H1 (cell line): ENCODE measurements around the gene INPP4A. TPM values are rescaled to one million over a fixed set of nuclear protein-coding genes. Genes with fewer than 3 reads are reported as not detected.

ENCODE experiments used
- CTCF ChIA-PET: fragments of 300-600 bp; sonication (Branson Sonifier 250); formaldehyde crosslinking; loops from one replicate; lab custom pipeline; 2021; ENCODE audit not compliant: partially characterized antibody; lab: Charles Lee
- POLR2A ChIA-PET: fragments of 300-600 bp; sonication (Branson Sonifier 250); formaldehyde crosslinking; loops from one replicate; lab custom pipeline; 2021; ENCODE audit warnings: inconsistent platforms; ENCODE audit not compliant: partially characterized antibody; lab: Charles Lee
- DNase-seq, 2 experiments: peaks; one replicate each; pipeline versions ENCODE4 v3.0.0 to v3.0.0-alpha.2; 2010 to 2022; ENCODE audit warnings: low spot score in 2 of 2, low read depth in 1 of 2, mixed read lengths in 1 of 2
- FAIRE-seq: peaks from 2 replicates; lab custom pipeline; 2011; peaks lifted over from hg19 to GRCh38; lab: Jason Lieb, UNC
- H2AFZ ChIP-seq: 2 replicates; pipeline ENCODE4 v1.8.1; 2012; ENCODE audit warnings: low read length, inconsistent platforms
- H2AK5ac ChIP-seq: 2 replicates; pipeline ENCODE4 v1.6.1; 2013; ENCODE audit warnings: low read depth, low read length
- H2BK120ac ChIP-seq: replicated peaks from 2 replicates; pipeline ENCODE3; 2013; ENCODE audit warnings: low read depth, low read length, inconsistent platforms
- H2BK12ac ChIP-seq: 2 replicates; pipeline ENCODE4 v1.6.1; 2013; ENCODE audit warnings: low read depth, low read length
- H2BK15ac ChIP-seq: 2 replicates; pipeline ENCODE4 v1.6.1; 2013; ENCODE audit warnings: low read length
- H2BK20ac ChIP-seq: 2 replicates; pipeline ENCODE4 v1.6.1; 2013; ENCODE audit warnings: low read length
- H2BK5ac ChIP-seq: 2 replicates; pipeline ENCODE4 v1.6.1; 2013; ENCODE audit warnings: low read depth, low read length
- H3K14ac ChIP-seq: 2 replicates; pipeline ENCODE4 v1.6.1; 2013; ENCODE audit warnings: inconsistent platforms; ENCODE audit not compliant: insufficient read length
- H3K18ac ChIP-seq: 2 replicates; pipeline ENCODE4 v1.6.1; 2013; ENCODE audit warnings: low read length; ENCODE audit errors: extremely low read depth
- H3K23ac ChIP-seq: 2 replicates; pipeline ENCODE4 v1.6.1; 2013; ENCODE audit warnings: inconsistent platforms; ENCODE audit not compliant: insufficient read length
- H3K23me2 ChIP-seq: 2 replicates; pipeline ENCODE4 v1.6.1; 2013; ENCODE audit warnings: low read depth, low read length
- H3K27ac ChIP-seq: 2 replicates; pipeline ENCODE4 v1.6.1; 2011; ENCODE audit warnings: low read depth, low read length, inconsistent platforms
- H3K27me3 ChIP-seq, 4 experiments: replicated peaks in 1 of 4; 1 replicate in 1 of 4; 2 replicates in 3 of 4; pipeline versions ENCODE4 v1.6.1 to v1.8.1; 2011 to 2013; ENCODE audit warnings: low read length in 3 of 4, mild to moderate bottlenecking in 3 of 4, inconsistent platforms in 2 of 4, mixed read lengths in 2 of 4, moderate library complexity in 1 of 4; ENCODE audit not compliant: control insufficient read depth in 3 of 4, insufficient read depth in 3 of 4; ENCODE audit errors: extremely low read depth in 1 of 4
- H3K36me3 ChIP-seq, 4 experiments: 2 replicates each; pipeline versions ENCODE4 v1.6.1 to v1.8.1; 2011 to 2013; ENCODE audit warnings: mild to moderate bottlenecking in 4 of 4, low read length in 3 of 4, moderate library complexity in 2 of 4, control low read depth in 1 of 4, inconsistent platforms in 1 of 4; ENCODE audit not compliant: insufficient read depth in 4 of 4, control insufficient read depth in 2 of 4
- H3K4ac ChIP-seq: replicated peaks from 2 replicates; pipeline ENCODE3; 2013; ENCODE audit warnings: low read length, low read depth, mixed read lengths, inconsistent platforms; ENCODE audit not compliant: insufficient read length
- H3K4me1 ChIP-seq, 4 experiments: replicated peaks in 1 of 4; 1 replicate in 1 of 4; 2 replicates in 3 of 4; pipeline versions ENCODE4 v1.6.1 to v1.8.1; 2011 to 2013; ENCODE audit warnings: low read length in 3 of 4, inconsistent platforms in 2 of 4, mixed read lengths in 1 of 4; ENCODE audit not compliant: insufficient read depth in 4 of 4, control insufficient read depth in 3 of 4
- H3K4me2 ChIP-seq, 2 experiments: 2 replicates each; pipeline versions ENCODE4 v1.6.1 to v1.8.1; 2011 to 2013; ENCODE audit warnings: low read depth in 2 of 2, low read length in 2 of 2, control low read depth in 1 of 2, inconsistent platforms in 1 of 2, mild to moderate bottlenecking in 1 of 2; ENCODE audit not compliant: insufficient read depth in 1 of 2
- H3K4me3 ChIP-seq, 4 experiments: fragments of 200-600, 300-600 bp in 1 of 4; sonication (generic), shearing (Covaris generic), sonication (Bioruptor Twin) in 1 of 4; 2 replicates each; pipeline versions ENCODE4 v1.5.1 to v1.8.1; 2011 to 2016; ENCODE audit warnings: low read length in 4 of 4, low read depth in 3 of 4, control low read depth in 2 of 4, inconsistent platforms in 2 of 4, mild to moderate bottlenecking in 2 of 4, mixed read lengths in 1 of 4, moderate library complexity in 1 of 4; ENCODE audit not compliant: insufficient read depth in 2 of 4; ENCODE audit errors: extremely low read depth in 1 of 4
- H3K56ac ChIP-seq: replicated peaks from 2 replicates; pipeline ENCODE3; 2013; ENCODE audit warnings: low read depth, mild to moderate bottlenecking, mixed read lengths, low read length, inconsistent platforms; ENCODE audit not compliant: insufficient read length
- H3K79me1 ChIP-seq: 2 replicates; pipeline ENCODE4 v1.6.1; 2013; ENCODE audit warnings: low read depth, low read length, control low read depth
- H3K79me2 ChIP-seq, 2 experiments: 2 replicates each; pipeline versions ENCODE4 v1.6.1 to v1.8.1; 2012 to 2013; ENCODE audit warnings: low read length in 2 of 2, mild to moderate bottlenecking in 2 of 2, inconsistent platforms in 1 of 2; ENCODE audit not compliant: insufficient read depth in 2 of 2, control insufficient read depth in 1 of 2
- H3K9ac ChIP-seq, 4 experiments: replicated peaks in 1 of 4; 1 replicate in 1 of 4; 2 replicates in 3 of 4; pipeline versions ENCODE4 v1.6.1 to v1.8.1; 2011 to 2013; ENCODE audit warnings: low read depth in 3 of 4, low read length in 3 of 4, control low read depth in 2 of 4, mild to moderate bottlenecking in 2 of 4, moderate library complexity in 2 of 4, inconsistent platforms in 1 of 4; ENCODE audit errors: extremely low read depth in 1 of 4
- H3K9me3 ChIP-seq, 2 experiments: 2 replicates each; pipeline versions ENCODE4 v1.6.1 to v1.8.1; 2012 to 2013; ENCODE audit warnings: mild to moderate bottlenecking in 2 of 2, moderate library complexity in 2 of 2, control low read depth in 1 of 2, inconsistent platforms in 1 of 2, low read depth in 1 of 2, low read length in 1 of 2, mixed read lengths in 1 of 2; ENCODE audit not compliant: insufficient read depth in 2 of 2
- H4K20me1 ChIP-seq, 2 experiments: replicated peaks in 1 of 2; 2 replicates each; pipeline versions ENCODE3 to v1.8.1; 2011 to 2013; ENCODE audit warnings: inconsistent platforms in 2 of 2, low read length in 2 of 2, mild to moderate bottlenecking in 1 of 2; ENCODE audit not compliant: insufficient read depth in 2 of 2, control insufficient read depth in 1 of 2
- H4K5ac ChIP-seq: 2 replicates; pipeline ENCODE4 v1.6.1; 2013; ENCODE audit warnings: low read length, low read depth, mixed read lengths, inconsistent platforms; ENCODE audit not compliant: insufficient read length
- H4K8ac ChIP-seq: 2 replicates; pipeline ENCODE4 v1.8.0; 2013; ENCODE audit warnings: mild to moderate bottlenecking, moderate library complexity, low read length, inconsistent platforms; ENCODE audit not compliant: insufficient read depth; ENCODE audit errors: extremely low read depth
- H4K91ac ChIP-seq: replicated peaks from 2 replicates; pipeline ENCODE3; 2013; ENCODE audit warnings: low read length, mixed read lengths, inconsistent platforms; ENCODE audit not compliant: insufficient read length
- ATF3 ChIP-seq: IDR thresholded peaks from 2 replicates; pipeline ENCODE4 v1.6.1; 2011; ENCODE audit warnings: low read depth, mild to moderate bottlenecking, low read length; ENCODE audit not compliant: insufficient read depth
- BRCA1 ChIP-seq: IDR thresholded peaks from 2 replicates; pipeline ENCODE4 v1.6.1; 2012; ENCODE audit warnings: low read depth, low read length, improper control_type of control experiment
- CBX8 ChIP-seq: fragments of 300-800, 300-1000 bp; sonication (generic); IDR thresholded peaks from 2 replicates; pipeline ENCODE4 v1.7.1; 2016; ENCODE audit warnings: low read depth, low read length, borderline replicate concordance
- HDAC2 ChIP-seq, 2 experiments: fragments of 300-600 bp in 1 of 2; sonication (generic) in 1 of 2; IDR thresholded peaks; 2 replicates each; pipeline ENCODE4 v1.6.1; 2011 to 2012; ENCODE audit warnings: low read depth in 2 of 2, low read length in 2 of 2, mild to moderate bottlenecking in 2 of 2, moderate library complexity in 2 of 2, borderline replicate concordance in 1 of 2, inconsistent platforms in 1 of 2
- KDM1A ChIP-seq: fragments of 200-600, 300-600 bp; sonication (generic); IDR thresholded peaks from 2 replicates; pipeline ENCODE4 v1.7.1; 2016; ENCODE audit warnings: mild to moderate bottlenecking, low read length, borderline replicate concordance
- KDM4A ChIP-seq: IDR thresholded peaks from one replicate; pipeline ENCODE4 v1.7.1; 2012; ENCODE audit warnings: low read depth, mild to moderate bottlenecking, moderate library complexity, low read length, inconsistent platforms; ENCODE audit not compliant: severe bottlenecking
- RFX5 ChIP-seq: IDR thresholded peaks from 2 replicates; pipeline ENCODE4 v1.6.1; 2011; ENCODE audit warnings: low read depth, low read length, improper control_type of control experiment, borderline replicate concordance
- RNF2 ChIP-seq: fragments of 200-900, 300-1000 bp; sonication (generic); IDR thresholded peaks from 2 replicates; pipeline ENCODE4 v1.7.1; 2016; ENCODE audit warnings: borderline replicate concordance, low read depth, mild to moderate bottlenecking, antibody characterized with exemption, low read length; ENCODE audit not compliant: poor library complexity, severe bottlenecking; ENCODE audit errors: missing control alignments
- RXRA ChIP-seq: IDR thresholded peaks from 2 replicates; pipeline ENCODE4 v1.6.1; 2011; ENCODE audit warnings: low read depth, mild to moderate bottlenecking, low read length, moderate library complexity; ENCODE audit not compliant: insufficient read depth
- SP1 ChIP-seq: IDR thresholded peaks from 2 replicates; pipeline ENCODE4 v1.6.1; 2011; ENCODE audit warnings: low read depth, low read length
- ZNF274 ChIP-seq: IDR thresholded peaks from 2 replicates; pipeline ENCODE4 v1.7.0; 2012; ENCODE audit warnings: low read length, borderline replicate concordance; ENCODE audit errors: extremely low read depth
- WGBS, 2 experiments: shearing (Covaris generic) in 1 of 2; methylation state at CpG; one replicate each; pipeline versions ENCODE4 v1.1.6 to v1.1.7; 2013 to 2015; ENCODE audit warnings: low lambda C conversion rate in 2 of 2, mixed read lengths in 2 of 2, inconsistent platforms in 1 of 2, low coverage in 1 of 2, missing lambda C conversion rate in 1 of 2; ENCODE audit not compliant: insufficient replicate concordance in 2 of 2, insufficient coverage in 1 of 2, insufficient read length in 1 of 2; ENCODE audit errors: extremely low coverage in 1 of 2, missing lambda C conversion rate in 1 of 2; 5-methylcytosine and 5-hydroxymethylcytosine counted together
- polyA plus RNA-seq, 7 experiments: library from polyadenylated mRNA; depleted of rRNA in 3 of 7; stranded (reverse) in 5 of 7; unstranded in 2 of 7; fragments of >200 nt in 5 of 7; fragments of 200-250 nt in 2 of 7; gene quantifications; 1 replicate in 5 of 7; 2 replicates in 1 of 7; 4 replicates in 1 of 7; pipeline versions ENCODE4 v1.2.1 to v1.2.3, GENCODE V29; 2011 to 2013; ENCODE audit warnings: missing spikeins in 2 of 7, mixed read lengths in 2 of 7
- total RNA-seq: library from RNA; stranded (reverse); fragmentation: NEBNext Ultra II Directional; extraction: Animal tissue kit (Norgen Biotek cat#: 25700); gene quantifications from 2 replicates; pipeline ENCODE4 v1.2.1, GENCODE V29; 2021

INPP4A gene
- total and polyA plus RNA-seq, 2 of the 8 experiments (the other 6 are each of a cell fraction or from before 2014, with no cell fraction given): 25.6 to 34.3 TPM

GRCh38 chr2:98467082-98467536 is 22.5 kb downstream of the INPP4A start:
- Histone ChIP-seq H3K79me1 (peaks cover 25% of the 10 kb centered on the region), H3K4me2 (no peak overlapping the region), H3K36me3 (no peaks in the 10 kb centered on the region), H2BK120ac (no peak overlapping the region), H4K91ac (no peak overlapping the region), H3K23ac (no peak overlapping the region), H2AK5ac (0 out of 2 replicates have a peak overlapping the region, but pooled peaks have one; percentile 24), H3K18ac (no peak overlapping the region), H3K9me3 (no peaks in the 10 kb centered on the region), H4K8ac (no peak overlapping the region), H3K4me3 (no peak overlapping the region), H3K4ac (no peak overlapping the region), H3K56ac (no peak overlapping the region), H3K27ac (no peak overlapping the region), H3K4me1 (peaks cover 16 to 21% (median 19%) of the 10 kb centered on the region in 4 experiments), H2BK20ac (no peak overlapping the region), H3K79me2 (peaks cover 0 to 86% of the 10 kb centered on the region in 2 experiments; a peak in 3 of 4 replicates), H4K20me1 (peaks cover 6 to 15% of the 10 kb centered on the region in 2 experiments), H3K9ac (no peak overlapping the region), H3K27me3 (no peaks in the 10 kb centered on the region), H2BK12ac (no peak overlapping the region; the same call in 1 of the 2 replicates), H2BK15ac (no peak overlapping the region; the same call in 1 of the 2 replicates), H2BK5ac (no peak overlapping the region), H4K5ac (no peak overlapping the region), H3K23me2 (no peaks in the 10 kb centered on the region), H3K14ac (no peak overlapping the region), H2AFZ (no peak overlapping the region)
- no peak for DNase-seq
- 92% methylated on average over 11 of the region's 11 CpGs; no CpG with 5 or more reads in 1 of the 2 experiments for WGBS, 2 experiments
- CTCF ChIA-PET: interaction anchor here (0.9 to 1.4 kb wide), 3 partner anchors 9 to 54 kb away, joined by 3 to 4 read pairs (median 3); no protein-coding TSS in a partner anchor
- POLR2A ChIA-PET: no interaction called here
- no peak for FAIRE-seq
- TF ChIP-seq CBX8 (no peak), KDM4A (no peak), ATF3 (no peak), ZNF274 (no peak), RFX5 (no peak), RXRA (no peak), BRCA1 (no peak), HDAC2 (IDR thresholded peaks at IDR 0.05; ENCODE audit: borderline replicate concordance in 1 of 2, low read depth in 2 of 2, low read length in 2 of 2) (no peak), KDM1A (no peak), SP1 (no peak), RNF2 (no peak)
